Measurements from ENCODE around the gene PSAPL1.

DNA sequence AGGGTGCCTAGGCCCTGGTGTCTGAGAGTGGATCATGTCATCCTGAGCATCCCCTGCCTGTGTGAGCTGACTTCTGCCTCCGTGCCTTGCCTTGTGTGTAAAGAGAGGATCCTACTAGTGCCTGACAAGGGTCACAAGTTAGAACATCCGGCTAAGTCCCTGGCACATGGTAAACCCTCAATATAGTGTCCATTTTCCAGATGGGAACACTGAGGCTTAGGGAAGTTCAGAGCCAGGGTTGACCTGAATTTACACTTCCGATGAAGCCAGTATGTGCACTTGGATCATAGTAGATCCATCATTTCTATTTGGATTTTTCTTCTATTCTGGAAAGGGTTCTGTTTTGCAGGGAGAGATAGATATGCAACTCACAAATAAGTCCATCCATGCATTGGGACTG, 12.5 kb upstream of the PSAPL1 start:
- TF ChIP-seq, protein P1, sequence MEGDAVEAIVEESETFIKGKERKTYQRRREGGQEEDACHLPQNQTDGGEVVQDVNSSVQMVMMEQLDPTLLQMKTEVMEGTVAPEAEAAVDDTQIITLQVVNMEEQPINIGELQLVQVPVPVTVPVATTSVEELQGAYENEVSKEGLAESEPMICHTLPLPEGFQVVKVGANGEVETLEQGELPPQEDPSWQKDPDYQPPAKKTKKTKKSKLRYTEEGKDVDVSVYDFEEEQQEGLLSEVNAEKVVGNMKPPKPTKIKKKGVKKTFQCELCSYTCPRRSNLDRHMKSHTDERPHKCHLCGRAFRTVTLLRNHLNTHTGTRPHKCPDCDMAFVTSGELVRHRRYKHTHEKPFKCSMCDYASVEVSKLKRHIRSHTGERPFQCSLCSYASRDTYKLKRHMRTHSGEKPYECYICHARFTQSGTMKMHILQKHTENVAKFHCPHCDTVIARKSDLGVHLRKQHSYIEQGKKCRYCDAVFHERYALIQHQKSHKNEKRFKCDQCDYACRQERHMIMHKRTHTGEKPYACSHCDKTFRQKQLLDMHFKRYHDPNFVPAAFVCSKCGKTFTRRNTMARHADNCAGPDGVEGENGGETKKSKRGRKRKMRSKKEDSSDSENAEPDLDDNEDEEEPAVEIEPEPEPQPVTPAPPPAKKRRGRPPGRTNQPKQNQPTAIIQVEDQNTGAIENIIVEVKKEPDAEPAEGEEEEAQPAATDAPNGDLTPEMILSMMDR (IDR thresholded peaks at IDR 0.05; ENCODE audit: poor library complexity, severe bottlenecking), result no peak
- TF ChIP-seq POLR2AphosphoS5 (IDR thresholded peaks at IDR 0.05) (no peak), TAF1 (IDR thresholded peaks at IDR 0.05; ENCODE audit: low read depth) (no peak), RAD21 (conservative IDR thresholded peaks at IDR 0.05) (no peak), EZH2 (IDR thresholded peaks at IDR 0.05; ENCODE audit: borderline replicate concordance, insufficient read depth, low read length, poor library complexity, severe bottlenecking) (no peak)
